Activated T-helper 1 cell treated with anti-CD3 and anti-CD28 coated beads, Interleukin-12 subunit alpha, Interleukin-12 subunit beta, Interleukin-2, Interleukin-4 antibody, amounts not matched to agents 30 ng/mL and 10 ng/mL and 1 ng/mL, durations not matched to agents 14 hours and 24 hours and 36 hours (primary cell): ENCODE data around the gene ZBTB20. TPM values are rescaled to one million over a fixed set of nuclear protein-coding genes. Genes with fewer than 3 reads are reported as not detected.

Experiments
- DNase-seq: peaks from one replicate; pipeline ENCODE4 v3.0.0; 2021; ENCODE audit warnings: low spot score
- H3K27ac Mint-ChIP-seq: one replicate; pipeline ENCODE4 v1.8.0; 2021; ENCODE audit warnings: mild to moderate bottlenecking, mixed read lengths
- H3K27me3 Mint-ChIP-seq: one replicate; pipeline ENCODE4 v1.8.0; 2022; ENCODE audit warnings: mild to moderate bottlenecking, moderate library complexity, mixed read lengths; ENCODE audit not compliant: insufficient read depth
- H3K36me3 Mint-ChIP-seq: one replicate; pipeline ENCODE4 v1.8.0; 2021; ENCODE audit warnings: low read depth, mixed read lengths
- H3K4me1 Mint-ChIP-seq: one replicate; pipeline ENCODE4 v1.8.0; 2021; ENCODE audit warnings: low read depth, mixed read lengths
- H3K4me3 Mint-ChIP-seq: one replicate; pipeline ENCODE4 v1.8.0; 2021; ENCODE audit warnings: mild to moderate bottlenecking, moderate library complexity, mixed read lengths
- H3K9me3 Mint-ChIP-seq: one replicate; pipeline ENCODE4 v1.8.0; 2021; ENCODE audit warnings: mixed read lengths
- intact Hi-C: fragments of 100-400 bp; cut with micrococcal nuclease; formaldehyde crosslinking; loops from one replicate; pipeline ENCODE4 v1.15.1; 2024
- total RNA-seq: library from RNA; stranded (reverse); gene quantifications from 2 replicates; pipeline ENCODE4 v1.2.3, GENCODE V29; 2022

Gene ZBTB20
- total RNA-seq, 1 donor from 2014 or later, result 4.1 TPM

DNA sequence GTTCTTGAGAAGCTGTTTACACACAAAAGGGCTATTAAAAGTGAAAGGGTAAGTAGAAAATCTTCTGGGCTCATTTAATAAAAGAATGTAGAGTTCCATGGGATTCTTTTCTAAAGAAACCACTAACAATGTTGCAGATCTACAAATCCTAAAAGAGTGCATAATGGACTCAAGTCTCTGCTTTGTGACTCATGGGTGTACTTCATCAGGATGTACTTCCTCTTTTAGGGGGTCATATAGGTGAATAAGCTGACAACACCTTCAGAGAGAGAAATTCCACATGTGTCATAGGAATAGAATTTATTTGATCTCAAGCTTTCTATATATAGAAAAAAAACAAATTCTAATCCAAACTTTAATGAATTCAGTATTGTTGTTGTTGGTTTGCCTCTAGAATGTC is 497.8 kb downstream of the ZBTB20 start:
- Mint-ChIP-seq H3K27ac (no peak overlapping the region), H3K27me3 (no peaks in the 10 kb centered on the region), H3K4me1 (no peaks in the 10 kb centered on the region), H3K4me3 (no peak overlapping the region), H3K36me3 (no peaks in the 10 kb centered on the region), H3K9me3 (no peaks in the 10 kb centered on the region)
- DNase-seq, result no peak
- intact Hi-C loops, result no loop called here

DNA sequence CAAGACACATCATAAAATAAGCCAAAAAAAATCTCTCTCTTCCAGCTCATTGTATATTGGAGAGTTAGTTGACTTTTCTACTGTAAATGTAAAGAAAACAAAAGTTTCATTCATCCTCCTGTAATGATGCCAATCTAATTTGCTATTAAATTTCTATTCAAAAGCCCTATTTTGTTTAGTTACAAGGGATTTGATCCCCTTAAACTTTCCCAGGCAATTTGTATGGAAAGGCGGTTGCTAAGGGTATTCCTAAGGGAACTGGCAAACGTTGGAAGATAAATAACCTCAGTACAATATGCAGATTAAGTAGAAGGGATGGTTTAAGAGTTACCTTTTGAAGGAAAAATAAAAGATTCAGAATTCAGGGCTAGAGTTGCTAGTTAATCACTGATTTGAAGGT is 500.6 kb downstream of the ZBTB20 start:
- Mint-ChIP-seq H3K27me3 (no peaks in the 10 kb centered on the region), H3K4me1 (no peaks in the 10 kb centered on the region), H3K27ac (no peak overlapping the region), H3K36me3 (no peaks in the 10 kb centered on the region), H3K4me3 (no peak overlapping the region), H3K9me3 (no peaks in the 10 kb centered on the region)
- intact Hi-C loops, result no loop called here
- no peak for DNase-seq

DNA sequence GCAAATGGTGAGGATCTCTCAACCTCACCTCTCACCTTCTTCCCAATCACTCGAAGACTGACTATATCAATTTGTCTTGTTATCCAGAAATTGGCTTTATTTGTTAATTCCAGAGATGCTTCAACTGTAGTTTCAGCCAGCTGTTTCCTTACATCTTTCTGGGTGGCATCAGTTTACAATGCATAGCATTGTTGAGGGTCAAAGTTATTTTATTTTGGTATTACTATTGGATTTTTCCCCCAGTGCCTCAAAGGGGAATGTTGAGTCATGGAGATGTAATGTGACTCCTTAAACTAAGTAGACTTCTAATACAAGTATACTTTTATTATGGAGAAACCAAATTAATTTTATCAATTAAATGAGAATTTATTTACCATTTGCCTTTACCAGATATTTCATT is 501.7 kb downstream of the ZBTB20 start:
- Mint-ChIP-seq H3K27me3 (no peaks in the 10 kb centered on the region), H3K9me3 (no peaks in the 10 kb centered on the region), H3K27ac (no peak overlapping the region), H3K4me3 (no peak overlapping the region), H3K36me3 (no peaks in the 10 kb centered on the region), H3K4me1 (no peaks in the 10 kb centered on the region)
- intact Hi-C loops, result no loop called here
- no peak for DNase-seq

DNA sequence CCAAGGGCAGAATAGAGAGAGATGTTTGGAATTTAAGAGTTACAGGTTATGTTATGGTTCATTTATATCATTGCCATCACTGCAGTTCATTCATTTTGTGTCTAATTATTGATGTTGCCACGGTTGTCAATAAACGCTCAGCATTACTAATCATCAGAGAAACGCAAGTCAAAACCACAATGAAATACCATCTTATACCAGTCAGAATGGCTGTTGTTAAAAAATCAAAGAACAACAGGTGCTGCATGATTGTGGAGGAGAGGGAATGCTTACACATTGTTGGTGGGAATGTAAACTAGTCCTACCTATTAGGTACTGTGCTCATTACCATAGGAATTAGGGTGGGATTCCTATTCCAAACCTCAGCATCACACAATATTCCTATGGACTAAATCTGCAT is 502.7 kb downstream of the ZBTB20 start:
- intact Hi-C loops, result no loop called here
- H3K27ac Mint-ChIP-seq, result no peak overlapping the region
- H3K9me3 Mint-ChIP-seq, result no peaks in the 10 kb centered on the region
- no peak overlapping the region for H3K4me3 Mint-ChIP-seq
- no peak for DNase-seq
- H3K27me3 Mint-ChIP-seq, result no peaks in the 10 kb centered on the region
- H3K36me3 Mint-ChIP-seq, result no peaks in the 10 kb centered on the region
- no peaks in the 10 kb centered on the region for H3K4me1 Mint-ChIP-seq

DNA sequence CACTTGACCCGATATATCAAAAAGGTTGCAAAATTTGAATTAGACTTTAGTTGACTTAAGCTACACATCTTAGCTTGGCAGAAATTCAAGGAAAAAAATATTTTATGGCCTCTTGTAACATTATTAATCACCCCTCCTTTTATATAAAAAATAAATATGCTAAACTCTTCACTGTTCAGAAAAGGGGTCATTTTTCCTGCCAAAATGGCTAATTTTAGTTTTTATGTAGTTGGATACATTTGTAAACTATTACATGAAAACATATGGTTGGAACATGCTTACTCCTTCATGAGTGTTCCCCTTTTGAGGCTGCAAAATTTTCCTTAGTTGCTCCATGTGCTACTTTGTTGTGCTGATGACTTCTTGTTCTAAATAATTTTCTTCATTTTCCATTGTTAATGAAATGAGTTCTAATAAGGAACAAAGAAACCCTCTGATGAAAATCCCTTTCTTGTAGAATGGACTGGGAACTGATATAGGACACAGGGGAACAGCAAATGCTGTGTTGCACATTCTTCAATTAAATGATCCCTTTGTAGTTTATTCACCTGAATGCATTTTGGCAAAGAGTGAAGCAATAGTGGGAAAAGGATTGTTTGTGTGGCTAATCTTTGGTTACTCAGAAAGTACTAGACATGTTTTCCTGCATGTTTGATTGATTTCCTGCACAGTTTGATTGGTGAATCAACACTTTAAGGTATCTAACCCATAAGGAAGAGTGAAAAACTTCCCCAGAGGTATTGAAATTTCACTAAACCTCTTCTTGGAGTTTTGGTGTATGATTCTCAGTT is 503.9 kb downstream of the ZBTB20 start:
- Mint-ChIP-seq H3K4me3 (no peak overlapping the region), H3K36me3 (no peaks in the 10 kb centered on the region), H3K27ac (no peak overlapping the region), H3K27me3 (no peaks in the 10 kb centered on the region), H3K9me3 (no peaks in the 10 kb centered on the region), H3K4me1 (no peaks in the 10 kb centered on the region)
- intact Hi-C loops, result no loop called here
- no peak for DNase-seq

DNA sequence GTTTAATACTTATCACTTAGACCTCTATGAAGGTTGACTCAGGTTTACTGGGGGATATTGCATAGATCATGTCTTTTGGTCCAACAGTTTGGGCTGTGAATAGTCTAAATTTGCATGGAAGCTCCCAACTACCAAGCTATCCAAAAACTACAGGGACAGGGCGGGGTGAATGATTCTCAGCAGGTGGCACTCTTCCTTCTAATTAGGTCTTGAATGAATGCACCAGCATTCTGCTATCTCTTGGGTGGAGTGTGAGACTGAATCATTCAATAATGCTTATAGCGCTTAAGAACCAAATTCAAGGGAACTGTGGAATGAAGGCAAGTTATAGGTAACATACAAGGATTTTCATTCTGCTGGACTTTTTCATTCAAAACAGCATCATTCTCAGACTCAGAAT is 507.0 kb downstream of the ZBTB20 start:
- H3K27me3 Mint-ChIP-seq, result no peaks in the 10 kb centered on the region
- H3K36me3 Mint-ChIP-seq, result no peaks in the 10 kb centered on the region
- intact Hi-C loops, result no loop called here
- DNase-seq, result no peak
- H3K9me3 Mint-ChIP-seq, result peaks cover 7% of the 10 kb centered on the region
- no peaks in the 10 kb centered on the region for H3K4me1 Mint-ChIP-seq
- H3K4me3 Mint-ChIP-seq, result no peak overlapping the region
- no peak overlapping the region for H3K27ac Mint-ChIP-seq

DNA sequence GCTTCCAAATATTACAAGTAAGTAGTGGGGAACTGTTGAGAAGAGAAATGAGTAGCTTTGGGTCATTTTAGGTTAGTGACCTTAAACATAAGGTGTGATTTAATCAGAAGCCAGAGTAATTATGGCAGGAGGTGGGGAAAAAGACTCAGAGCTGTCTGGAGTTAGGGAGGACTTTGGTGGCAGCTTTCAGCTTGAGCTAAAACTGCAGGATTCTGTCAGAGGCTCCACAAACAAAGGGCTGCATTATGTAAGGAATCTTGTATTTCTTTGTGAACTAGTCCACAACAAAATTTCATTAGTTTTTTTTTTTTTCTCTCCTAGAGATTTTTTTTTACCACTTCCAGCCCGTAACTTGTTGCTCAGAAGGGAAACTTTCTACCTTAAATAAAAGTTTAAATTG is 507.9 kb downstream of the ZBTB20 start:
- Mint-ChIP-seq H3K27ac (no peak overlapping the region), H3K27me3 (no peaks in the 10 kb centered on the region), H3K4me3 (no peak overlapping the region), H3K36me3 (no peaks in the 10 kb centered on the region), H3K9me3 (peaks cover 8% of the 10 kb centered on the region), H3K4me1 (no peaks in the 10 kb centered on the region)
- intact Hi-C loops, result loop anchor here (10.0 kb wide), 1 partner anchor 424 kb away; no protein-coding TSS in a partner anchor
- no peak for DNase-seq

DNA sequence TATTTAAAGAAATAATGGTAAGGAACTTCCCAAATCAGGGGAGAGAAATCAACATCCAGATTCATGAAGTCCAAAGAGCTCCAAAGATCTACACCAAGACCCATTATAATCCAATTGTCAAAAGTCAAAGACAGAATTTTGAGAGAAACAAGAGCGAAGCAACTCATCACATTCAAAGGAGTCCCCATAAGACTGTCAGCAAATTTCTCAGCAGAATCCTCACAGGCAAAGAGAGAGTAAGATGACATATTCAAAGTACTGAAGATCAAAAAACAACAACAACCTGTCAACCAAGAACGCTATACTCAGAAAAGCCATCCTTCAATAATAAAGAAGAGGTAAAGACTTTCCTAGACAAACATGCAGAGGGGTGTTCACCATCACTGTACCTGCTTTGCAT is 511.2 kb downstream of the ZBTB20 start:
- no peak for DNase-seq
- Mint-ChIP-seq H3K9me3 (peaks cover 13% of the 10 kb centered on the region), H3K27ac (no peak overlapping the region), H3K4me1 (no peaks in the 10 kb centered on the region), H3K36me3 (no peaks in the 10 kb centered on the region), H3K27me3 (no peaks in the 10 kb centered on the region), H3K4me3 (no peak overlapping the region)
- intact Hi-C loops, result loop anchor here (10.0 kb wide), 1 partner anchor 421 kb away; no protein-coding TSS in a partner anchor

DNA sequence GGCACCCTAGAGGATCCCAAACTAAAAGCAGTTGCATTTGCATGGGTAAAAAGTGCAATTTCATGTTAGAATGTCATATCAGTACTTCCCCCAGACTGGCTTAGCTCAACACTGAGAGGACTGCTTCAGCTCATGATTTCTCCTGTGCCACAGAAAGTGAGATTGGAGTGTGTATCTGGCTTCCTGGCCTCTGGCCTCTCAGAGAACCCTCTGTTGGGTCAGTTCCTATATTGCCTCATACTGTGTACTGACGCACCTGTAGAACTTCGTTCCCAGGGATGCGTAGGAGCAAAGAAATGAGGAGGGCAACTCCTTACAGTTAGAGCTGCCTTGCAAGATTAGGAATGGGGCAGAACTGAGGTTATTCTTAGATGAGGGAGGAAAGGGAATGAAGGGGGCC is 512.5 kb downstream of the ZBTB20 start:
- no peaks in the 10 kb centered on the region for H3K4me1 Mint-ChIP-seq
- H3K9me3 Mint-ChIP-seq, result peaks cover 13% of the 10 kb centered on the region
- no peak for DNase-seq
- no peak overlapping the region for H3K4me3 Mint-ChIP-seq
- no peaks in the 10 kb centered on the region for H3K36me3 Mint-ChIP-seq
- intact Hi-C loops, result loop anchor here (5.0 to 10.0 kb wide), 2 partner anchors 217 to 420 kb away; no protein-coding TSS in a partner anchor
- H3K27me3 Mint-ChIP-seq, result no peaks in the 10 kb centered on the region
- H3K27ac Mint-ChIP-seq, result no peak overlapping the region

DNA sequence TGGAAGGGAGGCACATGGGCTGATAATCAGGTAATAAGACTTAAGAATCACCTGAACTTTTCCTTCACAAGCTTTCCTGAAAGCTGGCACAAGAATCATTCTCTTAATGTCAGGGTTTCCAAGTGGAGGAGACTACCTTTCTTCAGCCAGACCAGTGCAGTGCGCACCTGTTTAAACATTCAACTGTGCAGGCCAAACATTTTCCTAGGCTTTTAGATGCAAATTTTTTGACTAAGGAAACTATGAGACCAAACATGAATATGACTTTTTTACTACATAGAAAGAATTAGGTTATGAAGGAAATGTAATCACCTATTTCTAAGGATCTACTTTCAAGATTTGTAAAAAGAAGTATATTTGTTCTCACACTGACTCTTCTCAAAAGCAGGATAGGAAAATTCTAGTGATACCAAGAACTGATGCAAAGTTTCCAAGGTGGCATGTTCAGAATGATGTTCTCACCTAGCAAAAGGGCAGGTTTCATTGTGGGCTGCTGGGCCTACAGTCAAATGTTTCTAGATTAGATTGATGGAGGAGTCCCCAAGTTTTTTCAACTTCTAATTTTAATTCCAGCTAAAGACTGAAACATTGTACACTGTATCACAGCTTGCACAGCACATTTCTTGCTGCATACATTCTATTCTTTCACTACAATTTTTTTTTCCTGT is 514.2 kb downstream of the ZBTB20 start:
- Mint-ChIP-seq H3K4me1 (no peaks in the 10 kb centered on the region), H3K9me3 (peaks cover 13% of the 10 kb centered on the region), H3K27me3 (no peaks in the 10 kb centered on the region), H3K27ac (peak overlapping the region; percentile 60), H3K36me3 (no peaks in the 10 kb centered on the region), H3K4me3 (no peak overlapping the region)
- intact Hi-C loops, result loop anchor here (2.0 to 10.0 kb wide), 4 partner anchors 42 to 418 kb away; no protein-coding TSS in a partner anchor
- no peak for DNase-seq

DNA sequence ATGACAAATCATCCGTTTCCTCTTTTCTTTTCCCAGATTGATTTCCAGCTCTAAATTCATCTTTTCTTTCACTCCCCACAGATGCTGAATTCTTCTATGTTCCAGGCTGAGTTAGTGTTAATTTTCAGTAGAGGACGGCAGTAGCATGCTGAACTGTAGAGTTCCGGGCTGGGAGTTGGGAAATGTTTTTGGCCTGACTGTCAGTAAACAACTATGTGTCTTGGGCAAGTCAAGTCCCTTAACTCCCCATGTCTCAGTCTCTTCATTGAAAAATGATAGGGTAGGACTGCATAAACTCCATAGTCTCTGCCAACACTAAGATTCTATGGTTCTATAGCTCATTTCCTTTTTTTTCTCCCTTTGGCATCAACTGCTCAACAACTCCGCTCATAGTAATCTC is 519.3 kb downstream of the ZBTB20 start:
- no peak for DNase-seq
- intact Hi-C loops, result no loop called here
- no peak overlapping the region for H3K4me3 Mint-ChIP-seq
- H3K36me3 Mint-ChIP-seq, result no peaks in the 10 kb centered on the region
- H3K4me1 Mint-ChIP-seq, result no peaks in the 10 kb centered on the region
- no peak overlapping the region for H3K27ac Mint-ChIP-seq
- H3K9me3 Mint-ChIP-seq, result no peaks in the 10 kb centered on the region
- H3K27me3 Mint-ChIP-seq, result no peaks in the 10 kb centered on the region

DNA sequence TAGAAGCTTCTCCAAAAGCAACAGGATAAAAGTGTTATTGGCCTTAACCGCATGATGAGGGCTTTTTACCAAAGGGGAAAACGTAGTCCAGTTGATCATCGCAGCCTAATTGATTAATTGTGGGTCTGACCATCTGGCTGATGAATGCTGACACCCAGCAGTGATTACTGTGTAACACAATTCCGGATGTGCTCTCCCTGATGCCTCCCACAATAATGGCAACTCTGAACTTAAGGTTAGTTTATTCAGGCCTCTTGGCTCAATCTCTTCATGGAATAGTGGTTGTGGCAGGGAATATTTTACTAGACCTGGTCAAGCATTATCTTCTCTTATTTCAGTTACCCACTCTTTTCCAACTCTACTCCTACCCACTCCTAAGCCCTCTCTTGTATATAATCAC is 520.3 kb downstream of the ZBTB20 start:
- no peaks in the 10 kb centered on the region for H3K4me1 Mint-ChIP-seq
- H3K27ac Mint-ChIP-seq, result no peak overlapping the region
- DNase-seq, result no peak
- no peaks in the 10 kb centered on the region for H3K36me3 Mint-ChIP-seq
- H3K4me3 Mint-ChIP-seq, result no peak overlapping the region
- intact Hi-C loops, result no loop called here
- no peaks in the 10 kb centered on the region for H3K9me3 Mint-ChIP-seq
- no peaks in the 10 kb centered on the region for H3K27me3 Mint-ChIP-seq

DNA sequence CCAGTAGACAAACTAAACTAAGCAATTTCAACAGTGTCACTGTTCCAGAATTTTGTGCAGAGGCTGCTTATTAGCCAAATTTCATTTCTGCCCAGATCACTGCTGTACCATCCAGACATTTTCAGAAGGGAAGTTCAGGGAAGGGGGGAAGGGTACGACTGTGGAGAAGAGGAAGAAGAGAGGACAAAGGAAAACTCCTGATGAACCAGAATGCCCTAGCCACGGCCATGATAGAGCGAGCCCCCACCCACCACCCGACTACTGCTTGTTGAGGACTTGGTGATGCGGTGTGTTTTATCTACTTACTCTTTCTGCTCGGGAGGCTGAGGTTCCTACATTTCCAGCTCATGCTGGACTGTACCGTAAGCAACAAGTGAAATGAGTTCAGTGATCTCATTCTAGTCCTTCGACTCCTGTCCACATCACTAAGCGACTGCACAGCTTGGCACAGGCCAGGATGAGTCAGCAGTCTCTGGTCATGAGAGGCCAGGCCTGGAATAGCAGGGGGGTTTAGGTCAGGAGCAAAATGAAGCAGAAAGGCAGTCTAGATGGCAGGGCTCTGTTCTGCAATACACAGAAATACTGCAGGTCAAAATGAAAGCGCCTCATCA is 522.4 kb downstream of the ZBTB20 start:
- intact Hi-C loops, result no loop called here
- Mint-ChIP-seq H3K4me3 (no peak overlapping the region), H3K36me3 (no peaks in the 10 kb centered on the region), H3K27ac (no peak overlapping the region), H3K4me1 (no peaks in the 10 kb centered on the region), H3K27me3 (no peaks in the 10 kb centered on the region), H3K9me3 (no peaks in the 10 kb centered on the region)
- no peak for DNase-seq
